Spleen (tissue), 7 donors: ENCODE measurements around the gene PANX1.

ENCODE experiments used
- CTCF ChIP-seq, 11 experiments: fragments of 200-600 bp in 7 of 11; fragments of 450-650 bp in 4 of 11; sonication (generic) in 4 of 11; IDR thresholded peaks in 8 of 11; conservative IDR thresholded peaks in 3 of 11; 1 replicate in 7 of 11; 2 replicates in 4 of 11; pipeline versions ENCODE4 v1.4.0 to v1.8.0; 2016 to 2021; ENCODE audit warnings: antibody characterized with exemption in 11 of 11, inconsistent platforms in 4 of 11, mild to moderate bottlenecking in 1 of 11
- POLR2A ChIP-seq, 3 donors: fragments of 450-650 bp; IDR thresholded peaks; one replicate each; pipeline ENCODE4 v1.5.1; 2017; ENCODE audit warnings: antibody characterized with exemption in 3 of 3, mild to moderate bottlenecking in 1 of 3
- POLR2AphosphoS5 ChIP-seq, 3 donors: sonication (generic); formaldehyde crosslinking; IDR thresholded peaks; one replicate each; pipeline ENCODE4 v1.5.1; 2017; ENCODE audit warnings: antibody characterized with exemption in 3 of 3
- donor health status: DM: no; HTN: no; CAD: no; lungs with moderate emphysema.
- donor health status: DM: no; HTN: no; CAD: no.
- donor health status: DM: no; HTN: no; CAD: no.

GRCh38 chr11:94184362-94184761, 55.7 kb downstream of the PANX1 start:
- TF ChIP-seq CTCF (IDR thresholded peaks at IDR 0.05 in 8 of 11, conservative IDR thresholded peaks at IDR 0.05 in 3 of 11), result no peak
- no peak for TF ChIP-seq POLR2A (IDR thresholded peaks at IDR 0.05)
- no peak for TF ChIP-seq POLR2AphosphoS5 (IDR thresholded peaks at IDR 0.05)
